Keratinocyte (primary cell): Measurements from ENCODE around the gene RASSF9. TPM values are rescaled to one million over a fixed set of nuclear protein-coding genes. Genes with fewer than 3 reads are reported as not detected.

Experiments used
- DNase-seq: peaks from one replicate; pipeline ENCODE4 v3.0.0-alpha.2; 2011; ENCODE audit warnings: low read depth, missing footprints, low spot score
- FAIRE-seq: peaks from 2 replicates; lab custom pipeline; 2011; peaks lifted over from hg19 to GRCh38; lab: Jason Lieb, UNC
- H2AFZ ChIP-seq: 2 replicates; pipeline ENCODE4 v1.6.0; 2012; ENCODE audit warnings: low read length, control low read depth, inconsistent platforms; ENCODE audit not compliant: control insufficient read depth
- H3K27ac ChIP-seq: 2 replicates; pipeline ENCODE4 v1.5.1; 2011; ENCODE audit warnings: low read length; ENCODE audit not compliant: control insufficient read depth, insufficient read depth
- H3K27me3 ChIP-seq: 3 replicates; pipeline ENCODE4 v1.6.0; 2011; ENCODE audit warnings: low read length; ENCODE audit not compliant: control insufficient read depth, insufficient read depth; ENCODE audit errors: extremely low read depth
- H3K36me3 ChIP-seq, 2 experiments: 2 replicates in 1 of 2; 3 replicates in 1 of 2; pipeline ENCODE4 v1.5.1; 2011; ENCODE audit warnings: low read length in 2 of 2, mild to moderate bottlenecking in 1 of 2; ENCODE audit not compliant: control insufficient read depth in 2 of 2, insufficient read depth in 2 of 2; ENCODE audit errors: extremely low read depth in 1 of 2
- H3K4me1 ChIP-seq: 3 replicates; pipeline ENCODE4 v1.5.1; 2011; ENCODE audit warnings: low read length; ENCODE audit not compliant: control insufficient read depth, insufficient read depth; ENCODE audit errors: extremely low read depth
- H3K4me2 ChIP-seq: 3 replicates; pipeline ENCODE4 v1.6.0; 2011; ENCODE audit warnings: low read depth, low read length; ENCODE audit not compliant: control insufficient read depth, insufficient read depth; ENCODE audit errors: extremely low read depth
- H3K4me3 ChIP-seq, 3 experiments: fragments of 200-600 bp in 1 of 3; sonication (generic) in 1 of 3; 2 replicates in 2 of 3; 3 replicates in 1 of 3; pipeline ENCODE4 v1.5.1; 2011 to 2016; ENCODE audit warnings: low read length in 3 of 3, mild to moderate bottlenecking in 3 of 3, control low read depth in 2 of 3, inconsistent platforms in 1 of 3, low read depth in 1 of 3, mixed read lengths in 1 of 3, mixed run types in 1 of 3, moderate library complexity in 1 of 3; ENCODE audit not compliant: control insufficient read depth in 2 of 3, insufficient read depth in 2 of 3; ENCODE audit errors: extremely low read depth in 1 of 3
- H3K79me2 ChIP-seq: 2 replicates; pipeline ENCODE4 v1.6.0; 2012; ENCODE audit warnings: low read length; ENCODE audit not compliant: control insufficient read depth, insufficient read depth
- H3K9ac ChIP-seq: 3 replicates; pipeline ENCODE4 v1.6.0; 2011; ENCODE audit warnings: low read length; ENCODE audit not compliant: control insufficient read depth, insufficient read depth; ENCODE audit errors: extremely low read depth
- H3K9me1 ChIP-seq: 3 replicates; pipeline ENCODE4 v1.6.0; 2011; ENCODE audit warnings: low read length; ENCODE audit not compliant: control insufficient read depth, insufficient read depth; ENCODE audit errors: extremely low read depth
- H3K9me3 ChIP-seq: 2 replicates; pipeline ENCODE4 v1.5.1; 2012; ENCODE audit warnings: low read depth, low read length; ENCODE audit not compliant: control insufficient read depth
- H4K20me1 ChIP-seq: 3 replicates; pipeline ENCODE4 v1.6.0; 2011; ENCODE audit warnings: low read length; ENCODE audit not compliant: control insufficient read depth, insufficient read depth; ENCODE audit errors: extremely low read depth
- EZH2 ChIP-seq: IDR thresholded peaks from one replicate; pipeline ENCODE4 v1.6.1; 2012; ENCODE audit warnings: inconsistent platforms, mild to moderate bottlenecking, low read length, moderate library complexity
- dilution Hi-C: fragments of 300-500 bp; cut with MboI; formaldehyde crosslinking; loops from one replicate; pipeline ENCODE4 v1.7.0; 2020; ENCODE audit warnings: low sequenced_read_pairs; ENCODE audit not compliant: extremely low pct_ligation_motif_present
- polyA plus RNA-seq, 5 experiments: library from polyadenylated mRNA; depleted of rRNA in 3 of 5; stranded (reverse) in 3 of 5; stranded (forward) in 1 of 5; unstranded in 1 of 5; fragments of >200 nt; gene quantifications; 1 replicate in 1 of 5; 2 replicates in 3 of 5; 3 replicates in 1 of 5; pipeline versions ENCODE4 v1.2.1 to v1.2.3, GENCODE V29; 2011 to 2012; ENCODE audit warnings: missing spikeins in 2 of 5, low read depth in 1 of 5, low replicate concordance in 1 of 5
- TF ChIP-seq, protein P1 (sequence below), 3 experiments: IDR thresholded peaks in 1 of 3; conservative IDR thresholded peaks in 1 of 3; optimal IDR thresholded peaks in 1 of 3; 2 replicates in 2 of 3; 3 replicates in 1 of 3; pipeline versions ENCODE3 to v1.5.1; 2011; ENCODE audit warnings: low read length in 3 of 3, mild to moderate bottlenecking in 3 of 3, moderate library complexity in 2 of 3, control low read depth in 1 of 3, inconsistent platforms in 1 of 3; ENCODE audit not compliant: insufficient read depth in 2 of 3; ENCODE audit errors: extremely low read depth in 1 of 3

The RASSF9 gene
- polyA plus RNA-seq, 1 donor (not counting 4 experiments of a cell fraction or from before 2014, with no cell fraction given) = 4.2 TPM

DNA sequence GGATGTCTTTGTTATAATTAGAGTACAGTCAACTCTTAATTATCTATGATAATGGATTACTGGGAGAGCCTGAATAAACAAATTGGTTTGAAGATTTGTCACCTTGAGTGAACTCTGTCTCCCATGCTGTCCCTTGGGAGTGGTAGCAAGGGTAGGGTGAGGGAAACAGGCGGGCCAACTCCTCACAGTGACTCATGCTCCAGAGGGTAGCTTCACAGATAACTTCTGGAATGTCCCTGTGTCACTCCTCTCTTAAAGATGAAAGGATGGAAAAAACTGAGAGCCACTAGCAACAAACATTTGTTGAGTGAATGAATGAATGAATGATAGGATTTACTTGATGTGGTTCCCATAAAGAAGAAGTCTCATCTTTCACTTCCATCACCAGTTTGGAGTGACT lies 53.5 kb downstream of the RASSF9 start:
- H2AFZ ChIP-seq = no peak overlapping the region
- dilution Hi-C loops = no loop called here
- no peak for FAIRE-seq

DNA sequence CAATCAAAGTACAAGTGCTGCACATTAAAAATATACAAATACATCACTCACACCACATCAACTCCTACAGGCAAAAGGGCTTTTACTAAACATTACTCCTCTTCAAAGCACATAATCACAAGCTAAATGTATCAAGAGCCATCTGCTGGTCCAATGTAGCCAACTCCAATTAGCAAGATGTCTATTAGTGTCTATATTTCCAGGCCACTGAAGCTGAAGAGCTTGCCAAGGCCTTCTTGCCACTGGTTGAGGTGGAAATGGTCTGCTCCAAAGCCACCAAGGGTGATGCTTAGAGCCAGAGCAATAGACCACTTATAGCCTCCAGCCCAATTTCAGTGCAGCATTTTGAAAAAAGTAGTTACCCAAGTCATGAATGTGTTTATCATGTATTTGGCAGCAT lies 54.4 kb downstream of the RASSF9 start:
- dilution Hi-C loops = no loop called here
- Histone ChIP-seq H3K9me3 (no peaks in the 10 kb centered on the region), H3K79me2 (no peaks in the 10 kb centered on the region), H3K9me1 (no peaks in the 10 kb centered on the region), H3K27ac (no peak overlapping the region), H3K4me2 (no peak overlapping the region), H3K4me3 (no peak overlapping the region), H2AFZ (no peak overlapping the region), H4K20me1 (no peaks in the 10 kb centered on the region), H3K27me3 (no peaks in the 10 kb centered on the region), H3K9ac (no peak overlapping the region), H3K36me3 (no peaks in the 10 kb centered on the region), H3K4me1 (peaks cover 19% of the 10 kb centered on the region)
- FAIRE-seq (peak; percentile 32), DNase-seq (no peak)
- TF ChIP-seq EZH2 = no peak
- TF ChIP-seq, protein P1, sequence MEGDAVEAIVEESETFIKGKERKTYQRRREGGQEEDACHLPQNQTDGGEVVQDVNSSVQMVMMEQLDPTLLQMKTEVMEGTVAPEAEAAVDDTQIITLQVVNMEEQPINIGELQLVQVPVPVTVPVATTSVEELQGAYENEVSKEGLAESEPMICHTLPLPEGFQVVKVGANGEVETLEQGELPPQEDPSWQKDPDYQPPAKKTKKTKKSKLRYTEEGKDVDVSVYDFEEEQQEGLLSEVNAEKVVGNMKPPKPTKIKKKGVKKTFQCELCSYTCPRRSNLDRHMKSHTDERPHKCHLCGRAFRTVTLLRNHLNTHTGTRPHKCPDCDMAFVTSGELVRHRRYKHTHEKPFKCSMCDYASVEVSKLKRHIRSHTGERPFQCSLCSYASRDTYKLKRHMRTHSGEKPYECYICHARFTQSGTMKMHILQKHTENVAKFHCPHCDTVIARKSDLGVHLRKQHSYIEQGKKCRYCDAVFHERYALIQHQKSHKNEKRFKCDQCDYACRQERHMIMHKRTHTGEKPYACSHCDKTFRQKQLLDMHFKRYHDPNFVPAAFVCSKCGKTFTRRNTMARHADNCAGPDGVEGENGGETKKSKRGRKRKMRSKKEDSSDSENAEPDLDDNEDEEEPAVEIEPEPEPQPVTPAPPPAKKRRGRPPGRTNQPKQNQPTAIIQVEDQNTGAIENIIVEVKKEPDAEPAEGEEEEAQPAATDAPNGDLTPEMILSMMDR (optimal IDR thresholded peaks at IDR 0.05 in 1 of 3, IDR thresholded peaks at IDR 0.05 in 1 of 3, conservative IDR thresholded peaks at IDR 0.05 in 1 of 3; ENCODE audit: extremely low read depth in 1 of 3, insufficient read depth in 2 of 3, low read length in 3 of 3) = no peak

More for the DNA sequence above, 53.5 kb downstream of the RASSF9 start:
- no peaks in the 10 kb centered on the region for H3K36me3 ChIP-seq
- H3K27me3 ChIP-seq = no peaks in the 10 kb centered on the region
- no peak overlapping the region for H3K4me3 ChIP-seq
- H3K4me2 ChIP-seq = no peak overlapping the region
- no peaks in the 10 kb centered on the region for H3K9me1 ChIP-seq
- no peaks in the 10 kb centered on the region for H3K9me3 ChIP-seq
- TF ChIP-seq EZH2 = no peak
- TF ChIP-seq, protein P1 (optimal IDR thresholded peaks at IDR 0.05 in 1 of 3, IDR thresholded peaks at IDR 0.05 in 1 of 3, conservative IDR thresholded peaks at IDR 0.05 in 1 of 3; ENCODE audit: extremely low read depth in 1 of 3, insufficient read depth in 2 of 3, low read length in 3 of 3) = no peak
- no peak for DNase-seq
- H3K9ac ChIP-seq = no peak overlapping the region
- H4K20me1 ChIP-seq = no peaks in the 10 kb centered on the region
- peaks cover 19% of the 10 kb centered on the region for H3K4me1 ChIP-seq
- no peaks in the 10 kb centered on the region for H3K79me2 ChIP-seq
- H3K27ac ChIP-seq = no peak overlapping the region
